H4 (cell line): ENCODE results near the gene TCEAL9. TPM values are rescaled to one million over a fixed set of nuclear protein-coding genes. Genes with fewer than 3 reads are reported as not detected.
"Not testable (repeated sequence)": the region's sequence is repeated elsewhere in the genome, so short reads cannot be mapped to it uniquely, and the experiment has no call there.

Source experiments
- DNase-seq: peaks from one replicate; pipeline ENCODE4 v3.0.0-alpha.2; 2015; ENCODE audit warnings: low spot score
- total RNA-seq: library from RNA; depleted of rRNA; stranded (reverse); fragments of >200 nt; shearing (Covaris generic); gene quantifications from 2 replicates; pipeline ENCODE4 v1.2.3, GENCODE V29; 2014; rRNA removed

TCEAL9 gene, protein sequence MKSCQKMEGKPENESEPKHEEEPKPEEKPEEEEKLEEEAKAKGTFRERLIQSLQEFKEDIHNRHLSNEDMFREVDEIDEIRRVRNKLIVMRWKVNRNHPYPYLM
- total RNA-seq = 116 and 141 TPM in 2 replicates

DNA sequence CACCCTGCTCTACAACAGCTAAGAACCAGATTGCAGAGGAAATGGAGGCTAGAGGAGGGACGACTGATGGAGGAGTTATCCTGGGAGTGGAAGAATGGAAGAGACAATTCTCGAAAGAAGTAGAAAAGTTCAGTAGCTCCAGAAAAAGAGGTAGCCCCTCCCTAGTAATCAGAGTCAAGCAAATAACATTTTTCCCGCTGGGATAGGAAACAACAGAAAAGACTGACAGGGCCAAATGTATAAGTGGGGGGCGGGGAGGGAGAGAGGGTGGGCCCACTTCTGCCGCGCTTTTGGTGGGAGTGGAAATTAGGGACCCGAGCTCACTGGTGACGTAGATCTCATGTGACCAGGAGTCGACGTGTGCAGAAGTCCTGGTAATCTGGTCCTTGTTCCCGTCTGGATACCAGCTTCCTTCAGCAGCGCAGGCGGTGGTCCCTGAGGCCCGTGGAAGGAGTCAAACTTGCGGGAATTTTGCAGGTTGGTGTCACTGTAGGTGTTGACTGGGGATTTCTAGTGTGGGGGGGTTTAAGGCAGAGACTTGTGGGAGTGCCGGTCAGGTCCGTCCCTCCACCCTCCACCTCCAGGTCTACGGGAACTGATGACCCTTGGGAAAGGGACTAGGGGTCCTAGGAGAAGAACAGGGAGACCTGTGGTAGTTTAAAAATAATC is at the start of gene TCEAL9:
TSS of gene TCEAL9 (plus strand) at position 377 of the 669 bp plus-strand sequence. CDS start 1,179 bp downstream, outside the sequence.
- DNase-seq = peak; percentile 79

DNA sequence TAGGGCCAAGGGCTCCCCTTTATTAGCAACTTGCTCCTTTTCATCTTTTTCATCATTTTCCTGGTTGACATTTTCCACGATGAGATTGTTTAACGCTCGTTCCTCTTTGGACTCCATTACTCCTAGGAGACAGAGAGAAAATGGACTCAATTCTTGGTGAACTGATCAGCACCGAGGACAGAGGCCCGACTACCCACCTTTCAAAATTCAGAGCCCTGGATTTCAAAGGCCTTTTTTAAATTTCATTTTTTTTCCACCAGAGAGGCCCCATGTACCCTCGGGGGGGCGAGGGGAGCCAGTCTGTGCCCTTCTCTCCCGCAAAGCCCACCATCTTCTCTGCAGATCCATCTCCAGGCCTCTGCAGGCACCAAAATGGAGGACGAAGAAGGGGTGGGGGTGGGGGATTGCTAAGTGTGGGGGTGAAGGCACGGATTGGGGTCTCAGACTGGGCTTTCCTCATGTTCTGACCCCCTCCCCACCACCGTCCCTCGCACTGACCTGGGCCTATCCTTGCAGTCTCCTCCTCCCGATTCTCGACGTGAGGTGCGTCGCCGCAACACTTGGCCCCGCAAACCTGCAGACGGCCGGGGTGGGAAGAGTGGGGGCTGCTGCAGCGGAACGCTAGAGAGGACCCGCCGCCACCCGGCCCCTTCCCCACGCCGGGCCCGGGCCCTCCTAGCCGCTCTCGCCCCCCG is 46.3 kb upstream of the TCEAL9 start:
- DNase-seq = no peak

DNA sequence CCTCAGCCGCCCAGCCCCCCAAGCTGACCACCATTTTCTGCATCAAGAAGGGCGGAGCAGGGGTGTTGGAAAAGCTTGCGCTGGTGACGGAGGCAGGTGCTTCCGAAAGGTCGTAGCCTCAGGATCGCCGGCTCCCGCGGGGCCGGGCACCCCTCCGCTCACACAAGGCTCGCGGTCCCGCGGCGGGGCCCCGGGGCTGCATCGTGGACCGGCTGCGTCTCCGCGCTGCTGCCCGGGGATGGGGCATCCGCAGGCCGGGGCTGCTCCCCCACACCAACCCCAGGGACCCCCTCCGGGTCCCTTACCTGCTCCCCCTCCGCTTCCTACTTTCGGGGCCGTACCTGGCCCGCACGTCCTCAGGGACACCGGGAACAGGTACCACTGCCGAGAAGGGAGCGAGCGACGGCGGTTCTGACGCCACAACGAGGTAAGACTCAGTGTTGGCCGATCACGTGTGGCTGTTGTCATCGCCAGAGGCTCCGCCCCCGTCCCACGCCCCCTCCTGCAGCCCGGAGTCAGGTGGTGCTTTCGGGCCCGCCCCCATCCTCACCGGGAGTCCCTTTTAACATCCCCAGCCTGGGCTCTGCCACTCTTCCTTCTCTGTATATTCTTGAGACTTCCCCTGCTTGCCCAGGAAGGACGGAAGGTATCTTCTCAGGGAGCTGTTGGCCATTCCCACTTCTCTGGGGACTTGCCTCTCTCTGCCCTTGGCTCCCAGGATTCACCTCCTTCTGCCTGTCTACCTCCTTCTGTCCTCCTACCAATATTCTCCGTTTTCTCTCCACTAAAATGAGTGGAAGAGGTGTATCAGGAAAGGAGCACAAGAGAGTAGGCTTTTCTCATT is 45.5 kb upstream of the TCEAL9 start, which contains the start of gene BEX2:
TSS of gene BEX2 (minus strand) at position 436 of the 844 bp plus-strand sequence. CDS start 1,014 bp downstream, outside the sequence.
- peak; percentile 73 for DNase-seq

DNA sequence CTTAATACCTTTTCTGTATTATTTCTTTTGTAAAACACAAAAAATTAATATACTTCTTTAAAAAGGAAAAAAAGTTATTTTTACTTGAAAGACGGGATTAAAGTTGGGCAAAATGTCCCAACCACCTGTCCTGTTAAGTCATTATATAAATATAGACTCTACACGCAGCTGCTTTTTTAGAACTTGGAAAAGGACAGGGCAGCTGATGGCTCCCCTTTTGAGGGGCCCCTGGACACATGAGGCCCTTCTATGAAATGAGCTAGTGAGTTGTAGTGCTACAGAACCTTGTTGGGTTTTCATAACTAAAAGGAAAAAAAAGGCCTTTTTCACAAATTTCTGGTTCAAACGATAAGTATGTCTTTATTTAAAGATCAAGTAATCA is 44.9 kb upstream of the TCEAL9 start:
- no peak for DNase-seq

DNA sequence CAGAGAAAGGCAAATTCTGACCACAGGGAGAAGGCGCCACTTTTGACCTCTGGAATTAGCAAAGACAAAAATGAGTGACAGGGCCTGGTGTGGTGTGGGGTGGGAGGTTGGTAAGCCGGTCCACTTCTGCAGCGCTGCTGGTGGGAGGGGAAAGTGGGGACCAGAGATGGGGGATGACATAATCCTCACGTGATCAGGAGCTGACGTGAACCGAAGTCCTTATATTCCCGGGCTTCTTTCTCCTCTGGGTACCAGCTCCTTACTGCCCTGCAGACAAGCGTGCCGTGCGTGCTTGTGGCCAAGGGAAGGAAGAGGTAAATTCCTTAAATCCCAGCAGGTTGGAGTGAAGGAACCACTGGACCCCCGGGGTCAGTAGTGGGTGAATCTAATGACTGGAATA is 26.3 kb upstream of the TCEAL9 start, which contains the start of gene TCEAL7:
TSS of gene TCEAL7 (plus strand) at position 249 of the 400 bp plus-strand sequence. CDS start 1,165 bp downstream, outside the sequence.
- peak; percentile 21 for DNase-seq

DNA sequence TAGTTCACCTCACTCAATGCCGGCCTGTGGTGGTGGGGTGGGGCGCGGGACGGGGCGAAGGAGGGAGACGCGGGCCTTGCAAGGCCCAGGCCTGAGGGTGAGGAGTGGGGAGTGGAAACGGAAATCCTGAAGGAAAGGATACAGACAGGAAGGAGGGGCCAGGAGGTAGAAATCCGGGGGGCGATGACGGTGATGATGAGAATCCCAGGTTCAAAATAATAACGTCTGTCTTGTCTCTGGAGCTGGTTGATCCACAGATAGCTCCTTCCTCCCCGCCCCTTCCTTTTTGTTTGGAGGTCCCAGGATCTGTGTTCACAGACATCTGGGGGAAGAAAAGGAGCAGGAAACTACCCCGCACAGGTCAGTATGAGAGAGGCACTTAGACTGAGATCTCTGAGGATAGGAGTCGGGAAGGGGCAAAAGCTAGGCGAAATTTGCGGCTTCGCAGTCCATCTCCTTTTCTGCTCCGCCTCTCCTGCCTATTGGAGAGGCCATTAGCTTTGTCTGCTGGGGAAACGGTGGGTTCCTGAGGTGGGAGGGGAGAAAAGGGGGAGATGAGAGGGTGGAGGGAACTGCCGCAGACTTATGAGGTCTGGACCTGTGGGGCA is 25.5 kb upstream of the TCEAL9 start:
- no peak for DNase-seq

DNA sequence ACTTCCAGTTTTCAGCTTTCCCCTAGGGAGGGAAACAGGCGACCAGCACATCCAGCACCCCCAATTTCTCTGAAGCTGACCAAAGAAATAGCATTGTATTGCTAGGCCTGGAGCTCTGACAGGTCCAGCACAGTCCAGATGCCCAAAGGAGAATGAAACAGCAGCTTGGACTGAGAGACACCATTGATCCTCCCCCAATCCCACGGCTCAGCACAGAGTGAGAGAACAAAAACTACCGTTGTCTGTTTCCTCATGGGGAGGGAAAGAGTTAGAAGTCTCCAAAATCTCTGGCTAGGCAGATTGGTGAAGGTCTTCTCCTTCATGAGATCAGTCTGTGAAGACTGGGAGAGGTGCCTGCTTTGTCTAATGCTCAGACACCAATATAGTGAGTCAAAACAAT is 17.6 kb upstream of the TCEAL9 start:
- DNase-seq = no peak

DNA sequence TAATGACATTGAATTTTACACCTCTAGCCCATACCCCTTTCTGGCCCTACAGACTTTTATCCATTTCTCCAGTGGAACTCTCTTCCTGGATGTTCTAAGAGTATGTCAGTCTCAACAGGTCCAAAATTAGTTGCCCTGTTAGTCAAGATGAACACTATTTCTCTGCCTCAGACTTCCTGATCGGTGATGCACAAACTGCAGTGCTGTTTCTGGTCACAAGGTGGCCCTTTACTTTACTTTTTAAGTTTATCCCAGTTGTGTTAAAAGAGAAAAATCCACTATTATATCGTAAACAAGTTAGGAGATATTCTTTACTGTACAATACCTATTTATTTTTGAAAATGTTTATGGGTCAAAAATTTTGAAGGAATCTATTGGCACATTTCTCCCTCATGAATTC is 13.2 kb upstream of the TCEAL9 start:
- no peak for DNase-seq

DNA sequence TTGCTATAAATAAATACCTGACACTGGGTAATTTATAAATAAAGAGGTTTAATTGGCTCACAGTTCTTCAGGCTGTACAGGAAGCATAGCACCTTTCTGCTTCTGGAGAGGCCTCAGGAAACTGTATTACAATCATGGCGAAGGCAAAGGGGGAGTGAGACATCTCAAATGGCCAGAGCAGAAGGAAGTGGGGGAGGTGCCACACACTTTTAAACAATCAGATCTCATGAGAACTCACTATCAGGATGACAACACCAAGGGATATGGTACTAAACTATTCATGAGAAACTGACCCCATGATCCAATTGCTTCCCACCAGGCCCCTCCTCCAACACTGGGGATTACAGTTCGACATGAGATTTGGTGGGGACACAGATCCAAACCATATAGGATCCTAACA is 11.7 kb upstream of the TCEAL9 start:
- DNase-seq = no peak

DNA sequence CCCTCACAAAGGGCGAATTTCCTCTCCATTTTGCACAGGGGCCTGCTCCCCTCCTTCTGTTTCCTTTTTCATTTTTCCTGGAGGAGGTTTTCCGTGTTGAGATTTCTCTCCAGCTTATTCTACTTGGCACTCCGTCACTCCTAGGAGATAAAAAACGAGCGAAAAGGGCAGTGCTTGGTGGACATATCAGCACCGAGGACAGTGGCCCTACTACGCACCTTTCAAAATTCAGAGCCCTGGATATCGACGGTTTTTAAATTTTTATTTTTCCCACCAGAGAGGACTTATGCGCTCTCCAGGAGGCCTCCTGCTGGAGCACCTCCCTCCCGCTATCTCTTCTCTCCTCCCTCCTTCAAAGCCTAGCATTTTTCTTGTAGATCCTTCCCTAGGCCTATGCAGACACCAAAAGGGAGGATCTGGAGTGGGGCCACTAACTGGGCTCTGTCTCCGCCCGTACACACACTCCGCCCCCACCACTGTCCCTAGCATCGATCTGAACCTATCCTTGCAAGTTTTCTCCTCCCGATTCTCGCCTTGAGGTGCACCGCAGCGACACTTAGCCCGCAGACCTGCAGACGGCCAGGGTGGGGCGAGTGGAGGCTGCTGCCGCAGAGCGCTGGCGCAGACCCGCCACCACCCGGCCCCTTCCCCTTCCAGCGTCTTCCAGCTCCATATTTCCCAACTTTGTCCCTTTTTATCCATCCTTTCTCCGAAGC is 8.5 kb upstream of the TCEAL9 start:
- DNase-seq = no peak

DNA sequence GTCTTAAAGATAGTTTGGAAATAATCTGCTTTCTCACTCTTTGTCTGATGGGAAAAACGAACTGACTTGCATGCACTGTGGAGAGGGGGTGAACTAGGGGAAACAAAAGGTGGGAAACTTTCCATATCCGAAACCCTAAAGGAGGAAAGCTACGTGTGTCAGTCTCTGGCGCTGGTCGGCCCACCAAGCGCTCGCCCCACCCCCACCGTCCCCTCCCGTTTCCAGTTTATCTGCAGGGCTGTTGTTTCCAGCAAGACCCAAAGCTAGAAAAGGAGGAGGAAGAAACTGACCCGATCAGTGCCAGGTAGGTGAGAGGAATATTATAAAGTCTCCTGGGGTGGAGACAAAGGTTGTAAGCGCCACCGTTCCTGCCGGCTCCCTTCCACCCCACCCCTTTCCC is 552 bp downstream of the TCEAL9 start:
- no peak for DNase-seq

DNA sequence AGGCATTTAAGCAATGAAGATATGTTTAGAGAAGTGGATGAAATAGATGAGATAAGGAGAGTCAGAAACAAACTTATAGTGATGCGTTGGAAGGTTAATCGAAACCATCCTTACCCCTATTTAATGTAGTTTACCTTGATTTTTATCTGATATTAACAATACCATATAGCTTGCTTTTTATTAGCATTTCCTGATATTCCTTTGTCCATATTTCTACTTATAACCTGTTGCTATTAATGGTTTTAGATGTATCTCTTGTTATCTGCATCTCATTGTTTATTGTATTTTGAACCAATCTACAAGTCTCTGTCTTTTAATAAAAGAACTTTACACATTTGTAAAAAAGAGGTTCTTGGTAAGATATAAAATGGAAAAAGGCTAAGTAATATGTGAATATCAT is 1.6 kb downstream of the TCEAL9 start:
- DNase-seq = no peak

DNA sequence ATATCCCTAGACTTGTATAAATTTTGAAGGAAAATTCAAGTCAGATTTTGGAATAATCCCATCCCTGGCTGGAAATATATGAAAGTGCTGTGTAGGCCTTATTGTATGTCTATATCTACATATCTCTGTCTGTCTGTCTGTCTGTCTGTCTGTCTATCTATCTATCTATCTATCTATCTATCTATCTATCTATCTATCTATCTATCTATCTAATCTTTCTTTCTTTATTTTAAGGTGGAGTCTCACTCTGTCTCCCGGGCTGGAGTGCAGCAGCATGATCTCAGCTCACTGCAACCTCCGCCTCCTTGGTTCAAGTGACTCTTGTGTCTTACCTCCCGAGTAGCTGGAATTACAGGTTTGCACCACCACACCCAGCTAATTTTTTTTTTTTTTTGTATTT is 3.3 kb downstream of the TCEAL9 start:
- not testable (repeated sequence) for DNase-seq

DNA sequence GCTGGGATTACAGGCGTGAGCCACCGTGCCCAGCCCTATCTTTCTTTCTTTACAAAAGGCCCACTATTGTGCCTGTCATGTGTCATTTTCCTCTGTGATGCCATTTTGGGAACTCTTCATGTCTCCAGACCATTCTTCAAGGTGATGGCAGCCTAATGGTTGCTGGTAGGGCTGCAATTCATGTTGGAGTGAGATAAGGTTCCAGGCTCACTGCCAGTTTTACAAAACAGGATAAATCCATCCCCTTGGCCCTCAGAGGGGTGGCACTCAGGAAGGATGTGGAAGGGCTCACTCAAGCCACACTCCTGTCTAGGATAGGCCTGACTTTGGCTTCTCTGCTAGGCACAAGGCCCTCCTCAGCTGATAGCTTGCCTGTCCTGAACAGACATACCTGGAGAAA is 3.8 kb downstream of the TCEAL9 start:
- DNase-seq = no peak

DNA sequence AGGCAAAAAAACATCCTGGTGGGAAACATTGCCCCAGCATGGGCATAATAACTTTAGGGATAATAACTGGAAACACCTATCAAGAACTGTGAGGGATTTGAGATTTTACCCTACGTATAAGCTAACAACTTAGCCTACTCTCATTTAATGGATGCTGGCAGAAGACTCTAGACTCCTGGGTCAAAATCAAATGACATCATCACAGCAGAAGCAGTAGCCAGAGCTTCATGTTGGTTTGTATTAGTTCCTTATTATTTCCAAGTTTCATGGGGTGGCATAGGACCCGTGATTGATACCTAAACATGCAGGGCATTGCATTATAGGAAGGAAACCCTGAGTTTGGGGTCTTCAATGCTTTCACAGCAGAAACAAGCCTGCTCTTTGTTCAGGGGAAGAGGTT is 4.6 kb downstream of the TCEAL9 start:
- DNase-seq = no peak

DNA sequence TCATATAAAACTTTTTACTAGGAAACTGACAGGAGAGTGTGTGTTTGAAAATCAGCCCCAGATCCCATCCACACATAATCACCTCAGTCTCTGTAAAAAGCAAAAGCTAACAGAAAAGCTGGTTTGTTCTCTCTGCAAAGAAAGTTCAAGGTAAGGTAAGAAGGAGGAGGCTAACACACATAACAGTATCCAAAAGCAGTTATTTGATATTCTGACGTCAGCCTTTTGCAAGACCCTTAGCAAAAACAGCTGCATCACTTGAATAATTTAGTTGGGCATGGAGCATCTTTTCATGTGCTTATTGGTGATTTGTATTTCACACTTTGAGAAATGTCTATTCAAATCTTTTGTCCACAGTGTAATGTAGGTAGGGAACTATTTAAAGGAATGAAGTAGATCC is 5.5 kb downstream of the TCEAL9 start:
- no peak for DNase-seq

DNA sequence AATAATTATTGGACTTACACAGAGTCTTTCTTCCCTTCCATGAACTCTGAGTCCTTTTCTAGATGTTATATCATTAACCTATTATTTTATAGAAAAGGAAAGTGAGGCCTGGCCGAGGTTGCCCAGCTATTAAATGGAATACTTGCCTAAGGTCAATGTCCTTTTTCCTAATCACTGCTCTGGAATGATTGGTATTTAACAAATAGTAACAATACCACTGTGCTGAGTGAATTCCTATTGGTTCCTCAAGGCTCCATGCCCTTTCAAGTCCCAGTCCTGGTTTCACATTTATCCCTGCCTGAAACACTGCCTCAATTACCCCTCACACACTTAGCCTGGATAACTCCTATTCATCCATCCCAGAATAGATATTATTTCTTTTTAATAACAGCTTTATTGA is 6.2 kb downstream of the TCEAL9 start:
- no peak for DNase-seq

DNA sequence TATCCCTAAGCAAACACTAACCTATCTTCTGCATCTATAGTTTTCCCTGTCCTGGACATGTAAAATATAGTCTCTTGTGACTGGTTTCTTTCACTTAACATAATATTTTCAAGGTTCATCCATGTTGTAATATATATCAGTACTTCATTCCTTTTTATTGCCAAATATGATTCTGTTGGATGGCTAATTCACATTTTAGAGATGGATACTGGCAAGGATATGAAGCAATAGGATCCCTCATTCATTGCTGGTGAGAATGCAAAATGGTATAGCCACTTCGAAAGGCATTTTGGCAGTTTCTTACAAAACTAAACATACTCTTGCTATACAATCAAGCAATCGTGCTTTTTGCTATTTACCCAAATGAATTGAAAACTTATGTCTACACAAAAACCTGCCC is 6.7 kb downstream of the TCEAL9 start:
- no peak for DNase-seq

DNA sequence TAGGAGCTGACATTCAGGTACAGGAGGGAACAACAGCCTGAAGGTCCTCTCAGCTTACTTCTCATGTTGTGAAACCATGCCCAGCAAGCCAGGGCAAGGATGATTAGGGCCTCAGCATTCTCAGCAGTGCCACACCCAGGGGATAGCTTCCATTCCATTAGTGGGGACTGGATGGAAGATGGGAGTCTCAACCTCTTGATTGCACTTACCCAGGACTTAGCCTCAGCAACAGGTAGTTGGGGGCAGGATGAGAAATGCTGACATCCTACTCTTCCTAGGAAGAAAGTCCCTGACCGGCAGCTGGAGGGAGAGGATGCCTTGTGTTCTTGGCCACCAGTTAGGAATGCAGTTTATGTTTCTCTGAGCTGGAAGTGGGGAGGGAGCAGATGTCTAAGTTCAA is 11.2 kb downstream of the TCEAL9 start:
- DNase-seq = no peak

DNA sequence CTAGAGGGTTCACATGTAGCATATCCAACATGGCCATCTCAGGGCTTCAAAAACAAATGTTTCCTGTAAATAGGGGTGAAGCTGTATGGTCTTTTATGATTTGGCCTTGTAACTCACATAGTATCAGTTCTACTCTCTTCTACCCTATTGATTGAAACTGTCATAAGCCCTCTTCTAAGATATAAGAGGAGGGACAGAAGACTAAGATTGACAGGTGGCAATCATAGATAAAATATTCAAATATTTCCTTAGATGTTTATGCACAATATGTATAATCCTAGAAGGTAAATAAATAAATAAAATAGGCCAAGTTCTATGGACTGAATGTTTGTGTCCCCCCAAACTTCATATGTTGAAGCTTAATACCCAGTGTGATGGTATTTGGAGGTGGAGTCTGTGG is 13.2 kb downstream of the TCEAL9 start:
- DNase-seq = no peak

DNA sequence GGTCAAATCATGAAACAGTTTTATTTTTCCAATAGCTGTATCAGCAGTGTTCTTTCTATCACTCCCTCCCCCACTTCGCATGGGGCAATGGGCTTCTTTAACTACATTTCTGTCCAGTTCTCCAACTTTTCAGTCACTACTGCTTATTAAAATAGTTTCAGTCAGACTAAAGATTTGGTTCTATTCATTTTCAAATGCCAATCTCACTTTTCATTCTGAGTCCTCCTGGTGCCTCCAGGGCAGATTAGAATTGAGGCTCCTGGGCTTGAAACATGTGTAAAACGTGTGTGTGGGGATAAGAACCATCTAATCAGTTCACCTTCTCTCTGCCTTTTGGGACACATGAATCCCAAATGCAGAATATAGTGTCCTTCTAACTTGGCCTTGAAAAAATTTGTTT is 16.6 kb downstream of the TCEAL9 start:
- DNase-seq = no peak
